Left ventricle myocardium inferior (tissue), 1 donor: Measurements from ENCODE around the gene FAM120B. TPM values are rescaled to one million over a fixed set of nuclear protein-coding genes. Genes with fewer than 3 reads are reported as not detected.
A peak's percentile ranks its signal among the peaks of the same experiment; 100 is the strongest.

ENCODE experiments used
- DNase-seq: peaks from one replicate; pipeline ENCODE4 v3.0.0-alpha.2; 2020
- H3K27ac ChIP-seq: fragments of 200-600 bp; replicated peaks from 2 replicates; pipeline ENCODE4 v1.8.0; 2021
- H3K27me3 ChIP-seq: fragments of 200-600 bp; 2 replicates; pipeline ENCODE4 v1.8.0; 2021; ENCODE audit warnings: low read depth
- H3K36me3 ChIP-seq: fragments of 200-600 bp; 2 replicates; pipeline ENCODE4 v1.8.0; 2021
- H3K4me1 ChIP-seq: fragments of 200-600 bp; 2 replicates; pipeline ENCODE4 v1.8.0; 2021
- H3K4me3 ChIP-seq: fragments of 200-600 bp; 2 replicates; pipeline ENCODE4 v1.8.0; 2021; ENCODE audit warnings: mild to moderate bottlenecking, moderate library complexity
- H3K9me3 ChIP-seq: fragments of 200-600 bp; replicated peaks from 2 replicates; pipeline ENCODE4 v1.8.0; 2021
- CTCF ChIP-seq: fragments of 200-600 bp; IDR thresholded peaks from 2 replicates; pipeline ENCODE4 v1.8.0; 2021; ENCODE audit warnings: antibody characterized with exemption, mild to moderate bottlenecking, borderline replicate concordance
- intact Hi-C: fragments of 100-400 bp; cut with micrococcal nuclease; formaldehyde crosslinking; loops from one replicate; pipeline ENCODE4 v1.11.0; 2022
- total RNA-seq: library from RNA; stranded (reverse); fragmentation: NEBNext Ultra II Directional; extraction: Animal tissue kit (Norgen Biotek cat#: 25700); gene quantifications from one replicate; pipeline ENCODE4 v1.2.1, GENCODE V29; 2021
- donor health status: DM: no; HTN: yes; CAD: no; lungs with severe emphysema.

The FAM120B gene
- total RNA-seq, 1 donor from 2014 or later: 20.1 TPM

GRCh38 chr6:170279426-170279825 lies 27.1 kb upstream of the FAM120B start:
- no peak for DNase-seq
- Histone ChIP-seq H3K27ac (peak overlapping the region; percentile 80), H3K27me3 (no peaks in the 10 kb centered on the region), H3K9me3 (no peaks in the 10 kb centered on the region), H3K4me3 (no peak overlapping the region), H3K36me3 (peaks cover 22% of the 10 kb centered on the region), H3K4me1 (peaks cover 57% of the 10 kb centered on the region)
- TF ChIP-seq CTCF: no peak
- intact Hi-C loops: no loop called here

- Histone ChIP-seq H3K4me3 (peak overlapping the region; percentile 57), H3K27ac (peak overlapping the region; percentile 80), H3K4me1 (peaks cover 54% of the 10 kb centered on the region), H3K9me3 (no peaks in the 10 kb centered on the region), H3K36me3 (peaks cover 29% of the 10 kb centered on the region), H3K27me3 (no peaks in the 10 kb centered on the region)
- intact Hi-C loops: no loop called here
- peak; percentile 67 for DNase-seq
- TF ChIP-seq CTCF: no peak
Measured at GRCh38 chr6:170279977-170280688, 26.4 kb upstream of the FAM120B start.

DNA sequence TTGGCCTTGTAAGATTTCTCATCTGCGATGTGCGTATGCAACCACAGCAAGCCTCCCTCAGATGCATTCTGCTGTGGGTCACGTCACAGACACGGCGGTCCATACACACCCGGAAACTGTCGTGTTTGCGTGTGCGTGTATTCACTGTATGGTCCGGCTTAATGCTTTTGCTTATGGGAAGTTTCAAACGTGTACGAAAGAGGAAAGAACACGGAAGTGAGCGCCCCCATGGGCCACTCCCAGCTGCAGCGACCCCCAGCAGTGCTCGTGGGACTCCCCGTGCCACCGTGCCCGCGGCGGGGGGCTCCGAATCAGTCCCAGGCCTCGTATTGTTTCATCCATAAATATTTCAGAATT lies 25.9 kb upstream of the FAM120B start:
- H3K4me3 ChIP-seq: peak overlapping the region; percentile 57
- intact Hi-C loops: no loop called here
- no peaks in the 10 kb centered on the region for H3K27me3 ChIP-seq
- TF ChIP-seq CTCF: no peak
- no peak for DNase-seq
- H3K4me1 ChIP-seq: peaks cover 54% of the 10 kb centered on the region
- peaks cover 34% of the 10 kb centered on the region for H3K36me3 ChIP-seq
- H3K27ac ChIP-seq: peak overlapping the region; percentile 80
- H3K9me3 ChIP-seq: no peaks in the 10 kb centered on the region

- no peak overlapping the region for H3K27ac ChIP-seq
- H3K36me3 ChIP-seq: peaks cover 36% of the 10 kb centered on the region
- H3K4me3 ChIP-seq: no peak overlapping the region
- H3K27me3 ChIP-seq: no peaks in the 10 kb centered on the region
- H3K4me1 ChIP-seq: peaks cover 54% of the 10 kb centered on the region
- no peaks in the 10 kb centered on the region for H3K9me3 ChIP-seq
- intact Hi-C loops: no loop called here
- TF ChIP-seq CTCF: no peak
- DNase-seq: no peak
Measured at GRCh38 chr6:170281331-170282292, 24.9 kb upstream of the FAM120B start.

DNA sequence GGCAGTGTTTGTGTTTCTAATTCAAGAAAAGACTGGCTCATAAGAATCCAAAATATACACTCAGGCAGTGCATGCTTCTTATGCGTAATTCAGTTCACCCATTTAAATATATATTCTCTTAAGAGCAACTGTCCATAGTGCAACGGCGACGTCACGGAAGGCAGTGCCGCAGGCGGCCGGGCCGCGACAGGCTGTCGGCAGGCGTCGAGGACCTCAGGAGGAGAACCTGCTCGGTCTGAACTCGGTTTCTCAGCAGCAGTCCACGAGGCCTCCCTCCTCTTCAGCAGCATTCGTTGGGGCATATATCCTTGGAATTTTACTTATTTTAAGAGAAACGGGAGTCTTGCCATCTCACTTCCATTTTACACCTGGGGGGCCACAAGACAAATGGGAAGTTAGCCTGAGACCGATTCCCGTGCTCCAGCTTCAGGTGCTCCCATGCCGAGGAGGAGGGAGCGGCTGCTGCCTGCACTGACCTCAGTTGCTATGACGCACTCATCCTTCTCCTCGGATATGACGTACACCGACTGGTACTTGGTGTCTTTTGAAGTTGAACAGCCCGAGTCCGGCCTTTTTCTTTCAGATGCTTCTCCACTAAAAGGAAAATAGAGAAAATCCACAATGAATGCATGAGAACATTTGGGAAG lies 23.9 kb upstream of the FAM120B start:
- no peaks in the 10 kb centered on the region for H3K27me3 ChIP-seq
- intact Hi-C loops: no loop called here

More for the DNA sequence above, 23.9 kb upstream of the FAM120B start:
- Histone ChIP-seq H3K27ac (no peak overlapping the region), H3K36me3 (peaks cover 36% of the 10 kb centered on the region), H3K9me3 (no peaks in the 10 kb centered on the region), H3K4me1 (peaks cover 54% of the 10 kb centered on the region), H3K4me3 (no peak overlapping the region)
- DNase-seq: no peak
- no peak for TF ChIP-seq CTCF
